Tibial nerve (tissue), 3 donors: ENCODE data around the gene TMEM59.

Source experiments
- CTCF ChIP-seq, 5 experiments: fragments of 200-600 bp in 3 of 5; fragments of 450-650 bp in 2 of 5; sonication (generic) in 3 of 5; IDR thresholded peaks; one replicate each; pipeline ENCODE4 v1.5.1; 2016 to 2019; ENCODE audit warnings: antibody characterized with exemption in 5 of 5, mild to moderate bottlenecking in 3 of 5, moderate library complexity in 2 of 5
- POLR2A ChIP-seq, 2 donors: fragments of 450-650 bp; IDR thresholded peaks; one replicate each; pipeline ENCODE4 v1.6.1; 2017; ENCODE audit warnings: antibody characterized with exemption in 2 of 2, mild to moderate bottlenecking in 2 of 2, moderate library complexity in 2 of 2

- TF ChIP-seq POLR2A (IDR thresholded peaks at IDR 0.05), result no peak
- no peak for TF ChIP-seq CTCF (IDR thresholded peaks at IDR 0.05)
Measured at GRCh38 chr1:54100500-54100899, 47.5 kb upstream of the TMEM59 start.
